H1 (cell line): Measurements from ENCODE around the gene NEURL1B. TPM values are rescaled to one million over a fixed set of nuclear protein-coding genes. Genes with fewer than 3 reads are reported as not detected.
A peak's percentile ranks its signal among the peaks of the same experiment; 100 is the strongest.

Experiments used
- CTCF ChIA-PET: fragments of 300-600 bp; sonication (Branson Sonifier 250); formaldehyde crosslinking; loops from one replicate; lab custom pipeline; 2021; ENCODE audit not compliant: partially characterized antibody; lab: Charles Lee
- POLR2A ChIA-PET: fragments of 300-600 bp; sonication (Branson Sonifier 250); formaldehyde crosslinking; loops from one replicate; lab custom pipeline; 2021; ENCODE audit warnings: inconsistent platforms; ENCODE audit not compliant: partially characterized antibody; lab: Charles Lee
- DNase-seq, 2 experiments: peaks; one replicate each; pipeline versions ENCODE4 v3.0.0 to v3.0.0-alpha.2; 2010 to 2022; ENCODE audit warnings: low spot score in 2 of 2, low read depth in 1 of 2, mixed read lengths in 1 of 2
- FAIRE-seq: peaks from 2 replicates; lab custom pipeline; 2011; peaks lifted over from hg19 to GRCh38; lab: Jason Lieb, UNC
- H2AFZ ChIP-seq: 2 replicates; pipeline ENCODE4 v1.8.1; 2012; ENCODE audit warnings: low read length, inconsistent platforms
- H2AK5ac ChIP-seq: 2 replicates; pipeline ENCODE4 v1.6.1; 2013; ENCODE audit warnings: low read depth, low read length
- H2BK120ac ChIP-seq: replicated peaks from 2 replicates; pipeline ENCODE3; 2013; ENCODE audit warnings: low read depth, low read length, inconsistent platforms
- H2BK12ac ChIP-seq: 2 replicates; pipeline ENCODE4 v1.6.1; 2013; ENCODE audit warnings: low read depth, low read length
- H2BK15ac ChIP-seq: 2 replicates; pipeline ENCODE4 v1.6.1; 2013; ENCODE audit warnings: low read length
- H2BK20ac ChIP-seq: 2 replicates; pipeline ENCODE4 v1.6.1; 2013; ENCODE audit warnings: low read length
- H2BK5ac ChIP-seq: 2 replicates; pipeline ENCODE4 v1.6.1; 2013; ENCODE audit warnings: low read depth, low read length
- H3K14ac ChIP-seq: 2 replicates; pipeline ENCODE4 v1.6.1; 2013; ENCODE audit warnings: inconsistent platforms; ENCODE audit not compliant: insufficient read length
- H3K18ac ChIP-seq: 2 replicates; pipeline ENCODE4 v1.6.1; 2013; ENCODE audit warnings: low read length; ENCODE audit errors: extremely low read depth
- H3K23ac ChIP-seq: 2 replicates; pipeline ENCODE4 v1.6.1; 2013; ENCODE audit warnings: inconsistent platforms; ENCODE audit not compliant: insufficient read length
- H3K23me2 ChIP-seq: 2 replicates; pipeline ENCODE4 v1.6.1; 2013; ENCODE audit warnings: low read depth, low read length
- H3K27ac ChIP-seq: 2 replicates; pipeline ENCODE4 v1.6.1; 2011; ENCODE audit warnings: low read depth, low read length, inconsistent platforms
- H3K27me3 ChIP-seq, 4 experiments: replicated peaks in 1 of 4; 1 replicate in 1 of 4; 2 replicates in 3 of 4; pipeline versions ENCODE4 v1.6.1 to v1.8.1; 2011 to 2013; ENCODE audit warnings: low read length in 3 of 4, mild to moderate bottlenecking in 3 of 4, inconsistent platforms in 2 of 4, mixed read lengths in 2 of 4, moderate library complexity in 1 of 4; ENCODE audit not compliant: control insufficient read depth in 3 of 4, insufficient read depth in 3 of 4; ENCODE audit errors: extremely low read depth in 1 of 4
- H3K36me3 ChIP-seq, 4 experiments: 2 replicates each; pipeline versions ENCODE4 v1.6.1 to v1.8.1; 2011 to 2013; ENCODE audit warnings: mild to moderate bottlenecking in 4 of 4, low read length in 3 of 4, moderate library complexity in 2 of 4, control low read depth in 1 of 4, inconsistent platforms in 1 of 4; ENCODE audit not compliant: insufficient read depth in 4 of 4, control insufficient read depth in 2 of 4
- H3K4ac ChIP-seq: replicated peaks from 2 replicates; pipeline ENCODE3; 2013; ENCODE audit warnings: low read length, low read depth, mixed read lengths, inconsistent platforms; ENCODE audit not compliant: insufficient read length
- H3K4me1 ChIP-seq, 4 experiments: replicated peaks in 1 of 4; 1 replicate in 1 of 4; 2 replicates in 3 of 4; pipeline versions ENCODE4 v1.6.1 to v1.8.1; 2011 to 2013; ENCODE audit warnings: low read length in 3 of 4, inconsistent platforms in 2 of 4, mixed read lengths in 1 of 4; ENCODE audit not compliant: insufficient read depth in 4 of 4, control insufficient read depth in 3 of 4
- H3K4me2 ChIP-seq, 2 experiments: 2 replicates each; pipeline versions ENCODE4 v1.6.1 to v1.8.1; 2011 to 2013; ENCODE audit warnings: low read depth in 2 of 2, low read length in 2 of 2, control low read depth in 1 of 2, inconsistent platforms in 1 of 2, mild to moderate bottlenecking in 1 of 2; ENCODE audit not compliant: insufficient read depth in 1 of 2
- H3K4me3 ChIP-seq, 4 experiments: fragments of 200-600, 300-600 bp in 1 of 4; sonication (generic), shearing (Covaris generic), sonication (Bioruptor Twin) in 1 of 4; 2 replicates each; pipeline versions ENCODE4 v1.5.1 to v1.8.1; 2011 to 2016; ENCODE audit warnings: low read length in 4 of 4, low read depth in 3 of 4, control low read depth in 2 of 4, inconsistent platforms in 2 of 4, mild to moderate bottlenecking in 2 of 4, mixed read lengths in 1 of 4, moderate library complexity in 1 of 4; ENCODE audit not compliant: insufficient read depth in 2 of 4; ENCODE audit errors: extremely low read depth in 1 of 4
- H3K56ac ChIP-seq: replicated peaks from 2 replicates; pipeline ENCODE3; 2013; ENCODE audit warnings: low read depth, mild to moderate bottlenecking, mixed read lengths, low read length, inconsistent platforms; ENCODE audit not compliant: insufficient read length
- H3K79me1 ChIP-seq: 2 replicates; pipeline ENCODE4 v1.6.1; 2013; ENCODE audit warnings: low read depth, low read length, control low read depth
- H3K79me2 ChIP-seq, 2 experiments: 2 replicates each; pipeline versions ENCODE4 v1.6.1 to v1.8.1; 2012 to 2013; ENCODE audit warnings: low read length in 2 of 2, mild to moderate bottlenecking in 2 of 2, inconsistent platforms in 1 of 2; ENCODE audit not compliant: insufficient read depth in 2 of 2, control insufficient read depth in 1 of 2
- H3K9ac ChIP-seq, 4 experiments: replicated peaks in 1 of 4; 1 replicate in 1 of 4; 2 replicates in 3 of 4; pipeline versions ENCODE4 v1.6.1 to v1.8.1; 2011 to 2013; ENCODE audit warnings: low read depth in 3 of 4, low read length in 3 of 4, control low read depth in 2 of 4, mild to moderate bottlenecking in 2 of 4, moderate library complexity in 2 of 4, inconsistent platforms in 1 of 4; ENCODE audit errors: extremely low read depth in 1 of 4
- H3K9me3 ChIP-seq, 2 experiments: 2 replicates each; pipeline versions ENCODE4 v1.6.1 to v1.8.1; 2012 to 2013; ENCODE audit warnings: mild to moderate bottlenecking in 2 of 2, moderate library complexity in 2 of 2, control low read depth in 1 of 2, inconsistent platforms in 1 of 2, low read depth in 1 of 2, low read length in 1 of 2, mixed read lengths in 1 of 2; ENCODE audit not compliant: insufficient read depth in 2 of 2
- H4K20me1 ChIP-seq, 2 experiments: replicated peaks in 1 of 2; 2 replicates each; pipeline versions ENCODE3 to v1.8.1; 2011 to 2013; ENCODE audit warnings: inconsistent platforms in 2 of 2, low read length in 2 of 2, mild to moderate bottlenecking in 1 of 2; ENCODE audit not compliant: insufficient read depth in 2 of 2, control insufficient read depth in 1 of 2
- H4K5ac ChIP-seq: 2 replicates; pipeline ENCODE4 v1.6.1; 2013; ENCODE audit warnings: low read length, low read depth, mixed read lengths, inconsistent platforms; ENCODE audit not compliant: insufficient read length
- H4K8ac ChIP-seq: 2 replicates; pipeline ENCODE4 v1.8.0; 2013; ENCODE audit warnings: mild to moderate bottlenecking, moderate library complexity, low read length, inconsistent platforms; ENCODE audit not compliant: insufficient read depth; ENCODE audit errors: extremely low read depth
- H4K91ac ChIP-seq: replicated peaks from 2 replicates; pipeline ENCODE3; 2013; ENCODE audit warnings: low read length, mixed read lengths, inconsistent platforms; ENCODE audit not compliant: insufficient read length
- BACH1 ChIP-seq: IDR thresholded peaks from 2 replicates; pipeline ENCODE4 v1.6.1; 2012; ENCODE audit warnings: low read length, improper control_type of control experiment
- CBX5 ChIP-seq: fragments of 300-800, 300-1000 bp; sonication (generic); IDR thresholded peaks from 2 replicates; pipeline ENCODE4 v1.7.1; 2016; ENCODE audit warnings: antibody characterized with exemption, low read length, low read depth
- GTF2F1 ChIP-seq: IDR thresholded peaks from 2 replicates; pipeline ENCODE4 v1.6.1; 2012; ENCODE audit warnings: low read depth, low read length, improper control_type of control experiment, borderline replicate concordance
- KDM5A ChIP-seq: fragments of 200-600 bp; IDR thresholded peaks from 2 replicates; pipeline ENCODE4 v1.7.1; 2012; ENCODE audit warnings: mild to moderate bottlenecking, low read length, inconsistent platforms, mixed read lengths
- MAFK ChIP-seq: IDR thresholded peaks from 2 replicates; pipeline ENCODE4 v1.6.1; 2012; ENCODE audit warnings: low read depth, mild to moderate bottlenecking, improper control_type of control experiment, low read length
- NRF1 ChIP-seq: IDR thresholded peaks from 2 replicates; pipeline ENCODE4 v1.6.1; 2011; ENCODE audit warnings: mild to moderate bottlenecking, low read depth, low read length, improper control_type of control experiment
- PHF8 ChIP-seq: fragments of 200-600 bp; sonication (generic); conservative IDR thresholded peaks from 2 replicates; pipeline ENCODE4 v1.7.1; 2012; ENCODE audit warnings: low read depth, mild to moderate bottlenecking, inconsistent platforms, low read length, moderate library complexity
- POLR2A ChIP-seq, 2 experiments: IDR thresholded peaks; 1 replicate in 1 of 2; 2 replicates in 1 of 2; pipeline ENCODE4 v1.6.1; 2011; ENCODE audit warnings: low read depth in 2 of 2, low read length in 2 of 2, mild to moderate bottlenecking in 2 of 2; ENCODE audit errors: control extremely low read depth in 1 of 2
- RAD21 ChIP-seq, 2 experiments: IDR thresholded peaks in 1 of 2; conservative IDR thresholded peaks in 1 of 2; 2 replicates each; pipeline ENCODE4 v1.6.1; 2011; ENCODE audit warnings: low read depth in 2 of 2, low read length in 2 of 2, improper control_type of control experiment in 1 of 2, inconsistent platforms in 1 of 2, mild to moderate bottlenecking in 1 of 2, moderate library complexity in 1 of 2
- RBBP5 ChIP-seq: IDR thresholded peaks from 2 replicates; pipeline ENCODE4 v1.7.1; 2012; ENCODE audit warnings: low read depth, mild to moderate bottlenecking, inconsistent platforms, low read length, moderate library complexity, borderline replicate concordance
- TAF1 ChIP-seq: IDR thresholded peaks from 2 replicates; pipeline ENCODE4 v1.6.1; 2011; ENCODE audit warnings: mild to moderate bottlenecking, low read depth, low read length
- TAF7 ChIP-seq: optimal IDR thresholded peaks from 2 replicates; pipeline ENCODE3; 2011; ENCODE audit warnings: low read depth, mild to moderate bottlenecking, inconsistent platforms, low read length, moderate library complexity, borderline replicate concordance
- TEAD4 ChIP-seq: IDR thresholded peaks from 2 replicates; pipeline ENCODE4 v1.6.1; 2012; ENCODE audit warnings: low read depth, low read length, inconsistent platforms, mixed read lengths
- ZNF274 ChIP-seq: IDR thresholded peaks from 2 replicates; pipeline ENCODE4 v1.7.0; 2012; ENCODE audit warnings: low read length, borderline replicate concordance; ENCODE audit errors: extremely low read depth
- WGBS, 2 experiments: shearing (Covaris generic) in 1 of 2; methylation state at CpG; one replicate each; pipeline versions ENCODE4 v1.1.6 to v1.1.7; 2013 to 2015; ENCODE audit warnings: low lambda C conversion rate in 2 of 2, mixed read lengths in 2 of 2, inconsistent platforms in 1 of 2, low coverage in 1 of 2, missing lambda C conversion rate in 1 of 2; ENCODE audit not compliant: insufficient replicate concordance in 2 of 2, insufficient coverage in 1 of 2, insufficient read length in 1 of 2; ENCODE audit errors: extremely low coverage in 1 of 2, missing lambda C conversion rate in 1 of 2; 5-methylcytosine and 5-hydroxymethylcytosine counted together
- polyA plus RNA-seq, 7 experiments: library from polyadenylated mRNA; depleted of rRNA in 3 of 7; stranded (reverse) in 5 of 7; unstranded in 2 of 7; fragments of >200 nt in 5 of 7; fragments of 200-250 nt in 2 of 7; gene quantifications; 1 replicate in 5 of 7; 2 replicates in 1 of 7; 4 replicates in 1 of 7; pipeline versions ENCODE4 v1.2.1 to v1.2.3, GENCODE V29; 2011 to 2013; ENCODE audit warnings: missing spikeins in 2 of 7, mixed read lengths in 2 of 7
- total RNA-seq: library from RNA; stranded (reverse); fragmentation: NEBNext Ultra II Directional; extraction: Animal tissue kit (Norgen Biotek cat#: 25700); gene quantifications from 2 replicates; pipeline ENCODE4 v1.2.1, GENCODE V29; 2021

NEURL1B gene
- total and polyA plus RNA-seq, 2 of the 8 experiments (the other 6 are each of a cell fraction or from before 2014, with no cell fraction given): 3.3 to 6.1 TPM

- POLR2A ChIA-PET: interaction anchor here (0.6 to 0.9 kb wide), 3 partner anchors 14 to 186 kb away, joined by 3 read pairs; no protein-coding TSS in a partner anchor
- CTCF ChIA-PET: interaction anchor here (0.6 to 12.3 kb wide), 17 partner anchors 13 to 503 kb away, joined by 3 to 164 read pairs (median 3); partner anchors contain the start of gene BNIP1
- TF ChIP-seq TEAD4: no peak
- no peak for TF ChIP-seq CBX5
- TF ChIP-seq RAD21 (IDR thresholded peaks at IDR 0.05 in 1 of 2, conservative IDR thresholded peaks at IDR 0.05 in 1 of 2; ENCODE audit: low read depth in 2 of 2, low read length in 2 of 2): no peak
- TF ChIP-seq TAF1: no peak
- TF ChIP-seq KDM5A: no peak
- TF ChIP-seq NRF1: no peak
- TF ChIP-seq ZNF274: no peak
- TF ChIP-seq PHF8: no peak
- no peak for TF ChIP-seq POLR2A (IDR thresholded peaks at IDR 0.05; ENCODE audit: control extremely low read depth in 1 of 2, low read depth in 2 of 2, low read length in 2 of 2)
- TF ChIP-seq RBBP5: no peak
- no peak for TF ChIP-seq GTF2F1
- TF ChIP-seq MAFK: no peak
- no peak for TF ChIP-seq BACH1
- no peak for TF ChIP-seq TAF7
These were observed 1.4 kb downstream of the NEURL1B start for GRCh38 chr5:172642486-172642885.

More at GRCh38 chr5:172642486-172642885, 1.4 kb downstream of the NEURL1B start:
- Histone ChIP-seq H2AFZ (no peak overlapping the region), H2BK5ac (no peak overlapping the region), H3K9ac (no peak overlapping the region), H3K18ac (no peak overlapping the region), H3K79me2 (no peaks in the 10 kb centered on the region), H3K4me3 (peak overlapping the region in 1 of 4 experiments; percentile 87; a peak in 1 of 8 replicates), H4K5ac (no peak overlapping the region), H3K4ac (no peak overlapping the region), H3K23ac (no peak overlapping the region), H3K4me2 (peak overlapping the region in 1 of 2 experiments; percentile 69; a peak in 1 of 4 replicates), H2BK20ac (no peak overlapping the region; the same call in 1 of the 2 replicates), H2BK12ac (no peak overlapping the region), H4K91ac (no peak overlapping the region), H3K4me1 (peaks cover 5 to 28% (median 8%) of the 10 kb centered on the region in 4 experiments; a peak in 4 of 7 replicates), H2BK15ac (no peak overlapping the region), H3K27me3 (peaks cover 0 to 24% (median 15%) of the 10 kb centered on the region in 4 experiments; a peak in 6 of 7 replicates), H3K14ac (no peak overlapping the region), H3K56ac (no peak overlapping the region), H3K36me3 (no peaks in the 10 kb centered on the region), H3K9me3 (no peaks in the 10 kb centered on the region), H2AK5ac (no peak overlapping the region), H4K20me1 (peaks cover 0 to 4% of the 10 kb centered on the region in 2 experiments), H3K23me2 (peaks cover 7% of the 10 kb centered on the region; the same call in 1 of the 2 replicates), H2BK120ac (no peak overlapping the region), H3K27ac (no peak overlapping the region), H4K8ac (no peak overlapping the region), H3K79me1 (no peaks in the 10 kb centered on the region)
- FAIRE-seq (no peak), DNase-seq (no peak)
- WGBS, 2 experiments: 77% methylated on average over 4 of the region's 4 CpGs; no CpG with 5 or more reads in 1 of the 2 experiments
